ENCODE data around the gene NSD2. TPM values are rescaled to one million over a fixed set of nuclear protein-coding genes. Genes with fewer than 3 reads are reported as not detected.

NSD2 gene
- total RNA-seq, 1 donor from 2014 or later, result 212 TPM

GRCh38 chr4:1978741-1979476, 107.7 kb downstream of the NSD2 start:
- H3K27me3 Mint-ChIP-seq, result no peaks in the 10 kb centered on the region
- DNase-seq (ENCODE audit: low spot score, unreplicated experiment), result no peak
- no peaks in the 10 kb centered on the region for H3K4me1 Mint-ChIP-seq (ENCODE audit: low read depth)
- TF ChIP-seq CTCF (IDR thresholded peaks at IDR 0.05; ENCODE audit: unreplicated experiment), result no peak
- H3K4me3 Mint-ChIP-seq (ENCODE audit: low read depth), result no peak overlapping the region
- H3K36me3 Mint-ChIP-seq (ENCODE audit: insufficient read depth), result peaks cover 38% of the 10 kb centered on the region
- no peaks in the 10 kb centered on the region for H3K9me3 Mint-ChIP-seq (ENCODE audit: low read depth)
- H3K27ac Mint-ChIP-seq, result peak overlapping the region; percentile 79

- Mint-ChIP-seq H3K27me3 (no peaks in the 10 kb centered on the region), H3K4me1 (ENCODE audit: low read depth) (no peaks in the 10 kb centered on the region), H3K36me3 (ENCODE audit: insufficient read depth) (peaks cover 35% of the 10 kb centered on the region), H3K27ac (peak overlapping the region; percentile 83), H3K9me3 (ENCODE audit: low read depth) (no peaks in the 10 kb centered on the region), H3K4me3 (ENCODE audit: low read depth) (no peak overlapping the region)
- DNase-seq (ENCODE audit: low spot score, unreplicated experiment), result no peak
- no peak for TF ChIP-seq CTCF (IDR thresholded peaks at IDR 0.05; ENCODE audit: unreplicated experiment)
Measured at GRCh38 chr4:1979477-1980196, 108.4 kb downstream of the NSD2 start.

GRCh38 chr4:1980561-1981041, 109.4 kb downstream of the NSD2 start:
- H3K36me3 Mint-ChIP-seq (ENCODE audit: insufficient read depth), result peaks cover 31% of the 10 kb centered on the region
- H3K4me1 Mint-ChIP-seq (ENCODE audit: low read depth), result no peaks in the 10 kb centered on the region
- no peaks in the 10 kb centered on the region for H3K27me3 Mint-ChIP-seq
- TF ChIP-seq CTCF (IDR thresholded peaks at IDR 0.05; ENCODE audit: unreplicated experiment), result no peak
- H3K9me3 Mint-ChIP-seq (ENCODE audit: low read depth), result no peaks in the 10 kb centered on the region
- no peak overlapping the region for H3K4me3 Mint-ChIP-seq (ENCODE audit: low read depth)
- H3K27ac Mint-ChIP-seq, result peak overlapping the region; percentile 60
- DNase-seq (ENCODE audit: low spot score, unreplicated experiment), result no peak

GRCh38 chr4:1981251-1982058, 110.3 kb downstream of the NSD2 start:
- no peak for TF ChIP-seq CTCF (IDR thresholded peaks at IDR 0.05; ENCODE audit: unreplicated experiment)
- DNase-seq (ENCODE audit: low spot score, unreplicated experiment), result no peak
- Mint-ChIP-seq H3K36me3 (ENCODE audit: insufficient read depth) (peaks cover 28% of the 10 kb centered on the region), H3K4me3 (ENCODE audit: low read depth) (no peak overlapping the region), H3K9me3 (ENCODE audit: low read depth) (no peaks in the 10 kb centered on the region), H3K27me3 (no peaks in the 10 kb centered on the region), H3K4me1 (ENCODE audit: low read depth) (no peaks in the 10 kb centered on the region), H3K27ac (peak overlapping the region; percentile 22)

Data from progenitor cell of endocrine pancreas (in vitro differentiated cells).